H1 (cell line): ENCODE results near the gene SLC7A6OS. TPM values are rescaled to one million over a fixed set of nuclear protein-coding genes. Genes with fewer than 3 reads are reported as not detected.

ENCODE experiments used
- CTCF ChIA-PET: fragments of 300-600 bp; sonication (Branson Sonifier 250); formaldehyde crosslinking; loops from one replicate; lab custom pipeline; 2021; ENCODE audit not compliant: partially characterized antibody; lab: Charles Lee
- POLR2A ChIA-PET: fragments of 300-600 bp; sonication (Branson Sonifier 250); formaldehyde crosslinking; loops from one replicate; lab custom pipeline; 2021; ENCODE audit warnings: inconsistent platforms; ENCODE audit not compliant: partially characterized antibody; lab: Charles Lee
- DNase-seq, 2 experiments: peaks; one replicate each; pipeline versions ENCODE4 v3.0.0 to v3.0.0-alpha.2; 2010 to 2022; ENCODE audit warnings: low spot score in 2 of 2, low read depth in 1 of 2, mixed read lengths in 1 of 2
- FAIRE-seq: peaks from 2 replicates; lab custom pipeline; 2011; peaks lifted over from hg19 to GRCh38; lab: Jason Lieb, UNC
- H2AFZ ChIP-seq: 2 replicates; pipeline ENCODE4 v1.8.1; 2012; ENCODE audit warnings: low read length, inconsistent platforms
- H2AK5ac ChIP-seq: 2 replicates; pipeline ENCODE4 v1.6.1; 2013; ENCODE audit warnings: low read depth, low read length
- H2BK120ac ChIP-seq: replicated peaks from 2 replicates; pipeline ENCODE3; 2013; ENCODE audit warnings: low read depth, low read length, inconsistent platforms
- H2BK12ac ChIP-seq: 2 replicates; pipeline ENCODE4 v1.6.1; 2013; ENCODE audit warnings: low read depth, low read length
- H2BK15ac ChIP-seq: 2 replicates; pipeline ENCODE4 v1.6.1; 2013; ENCODE audit warnings: low read length
- H2BK20ac ChIP-seq: 2 replicates; pipeline ENCODE4 v1.6.1; 2013; ENCODE audit warnings: low read length
- H2BK5ac ChIP-seq: 2 replicates; pipeline ENCODE4 v1.6.1; 2013; ENCODE audit warnings: low read depth, low read length
- H3K14ac ChIP-seq: 2 replicates; pipeline ENCODE4 v1.6.1; 2013; ENCODE audit warnings: inconsistent platforms; ENCODE audit not compliant: insufficient read length
- H3K18ac ChIP-seq: 2 replicates; pipeline ENCODE4 v1.6.1; 2013; ENCODE audit warnings: low read length; ENCODE audit errors: extremely low read depth
- H3K23ac ChIP-seq: 2 replicates; pipeline ENCODE4 v1.6.1; 2013; ENCODE audit warnings: inconsistent platforms; ENCODE audit not compliant: insufficient read length
- H3K23me2 ChIP-seq: 2 replicates; pipeline ENCODE4 v1.6.1; 2013; ENCODE audit warnings: low read depth, low read length
- H3K27ac ChIP-seq: 2 replicates; pipeline ENCODE4 v1.6.1; 2011; ENCODE audit warnings: low read depth, low read length, inconsistent platforms
- H3K27me3 ChIP-seq, 4 experiments: replicated peaks in 1 of 4; 1 replicate in 1 of 4; 2 replicates in 3 of 4; pipeline versions ENCODE4 v1.6.1 to v1.8.1; 2011 to 2013; ENCODE audit warnings: low read length in 3 of 4, mild to moderate bottlenecking in 3 of 4, inconsistent platforms in 2 of 4, mixed read lengths in 2 of 4, moderate library complexity in 1 of 4; ENCODE audit not compliant: control insufficient read depth in 3 of 4, insufficient read depth in 3 of 4; ENCODE audit errors: extremely low read depth in 1 of 4
- H3K36me3 ChIP-seq, 4 experiments: 2 replicates each; pipeline versions ENCODE4 v1.6.1 to v1.8.1; 2011 to 2013; ENCODE audit warnings: mild to moderate bottlenecking in 4 of 4, low read length in 3 of 4, moderate library complexity in 2 of 4, control low read depth in 1 of 4, inconsistent platforms in 1 of 4; ENCODE audit not compliant: insufficient read depth in 4 of 4, control insufficient read depth in 2 of 4
- H3K4ac ChIP-seq: replicated peaks from 2 replicates; pipeline ENCODE3; 2013; ENCODE audit warnings: low read length, low read depth, mixed read lengths, inconsistent platforms; ENCODE audit not compliant: insufficient read length
- H3K4me1 ChIP-seq, 4 experiments: replicated peaks in 1 of 4; 1 replicate in 1 of 4; 2 replicates in 3 of 4; pipeline versions ENCODE4 v1.6.1 to v1.8.1; 2011 to 2013; ENCODE audit warnings: low read length in 3 of 4, inconsistent platforms in 2 of 4, mixed read lengths in 1 of 4; ENCODE audit not compliant: insufficient read depth in 4 of 4, control insufficient read depth in 3 of 4
- H3K4me2 ChIP-seq, 2 experiments: 2 replicates each; pipeline versions ENCODE4 v1.6.1 to v1.8.1; 2011 to 2013; ENCODE audit warnings: low read depth in 2 of 2, low read length in 2 of 2, control low read depth in 1 of 2, inconsistent platforms in 1 of 2, mild to moderate bottlenecking in 1 of 2; ENCODE audit not compliant: insufficient read depth in 1 of 2
- H3K4me3 ChIP-seq, 4 experiments: fragments of 200-600, 300-600 bp in 1 of 4; sonication (generic), shearing (Covaris generic), sonication (Bioruptor Twin) in 1 of 4; 2 replicates each; pipeline versions ENCODE4 v1.5.1 to v1.8.1; 2011 to 2016; ENCODE audit warnings: low read length in 4 of 4, low read depth in 3 of 4, control low read depth in 2 of 4, inconsistent platforms in 2 of 4, mild to moderate bottlenecking in 2 of 4, mixed read lengths in 1 of 4, moderate library complexity in 1 of 4; ENCODE audit not compliant: insufficient read depth in 2 of 4; ENCODE audit errors: extremely low read depth in 1 of 4
- H3K56ac ChIP-seq: replicated peaks from 2 replicates; pipeline ENCODE3; 2013; ENCODE audit warnings: low read depth, mild to moderate bottlenecking, mixed read lengths, low read length, inconsistent platforms; ENCODE audit not compliant: insufficient read length
- H3K79me1 ChIP-seq: 2 replicates; pipeline ENCODE4 v1.6.1; 2013; ENCODE audit warnings: low read depth, low read length, control low read depth
- H3K79me2 ChIP-seq, 2 experiments: 2 replicates each; pipeline versions ENCODE4 v1.6.1 to v1.8.1; 2012 to 2013; ENCODE audit warnings: low read length in 2 of 2, mild to moderate bottlenecking in 2 of 2, inconsistent platforms in 1 of 2; ENCODE audit not compliant: insufficient read depth in 2 of 2, control insufficient read depth in 1 of 2
- H3K9ac ChIP-seq, 4 experiments: replicated peaks in 1 of 4; 1 replicate in 1 of 4; 2 replicates in 3 of 4; pipeline versions ENCODE4 v1.6.1 to v1.8.1; 2011 to 2013; ENCODE audit warnings: low read depth in 3 of 4, low read length in 3 of 4, control low read depth in 2 of 4, mild to moderate bottlenecking in 2 of 4, moderate library complexity in 2 of 4, inconsistent platforms in 1 of 4; ENCODE audit errors: extremely low read depth in 1 of 4
- H3K9me3 ChIP-seq, 2 experiments: 2 replicates each; pipeline versions ENCODE4 v1.6.1 to v1.8.1; 2012 to 2013; ENCODE audit warnings: mild to moderate bottlenecking in 2 of 2, moderate library complexity in 2 of 2, control low read depth in 1 of 2, inconsistent platforms in 1 of 2, low read depth in 1 of 2, low read length in 1 of 2, mixed read lengths in 1 of 2; ENCODE audit not compliant: insufficient read depth in 2 of 2
- H4K20me1 ChIP-seq, 2 experiments: replicated peaks in 1 of 2; 2 replicates each; pipeline versions ENCODE3 to v1.8.1; 2011 to 2013; ENCODE audit warnings: inconsistent platforms in 2 of 2, low read length in 2 of 2, mild to moderate bottlenecking in 1 of 2; ENCODE audit not compliant: insufficient read depth in 2 of 2, control insufficient read depth in 1 of 2
- H4K5ac ChIP-seq: 2 replicates; pipeline ENCODE4 v1.6.1; 2013; ENCODE audit warnings: low read length, low read depth, mixed read lengths, inconsistent platforms; ENCODE audit not compliant: insufficient read length
- H4K8ac ChIP-seq: 2 replicates; pipeline ENCODE4 v1.8.0; 2013; ENCODE audit warnings: mild to moderate bottlenecking, moderate library complexity, low read length, inconsistent platforms; ENCODE audit not compliant: insufficient read depth; ENCODE audit errors: extremely low read depth
- H4K91ac ChIP-seq: replicated peaks from 2 replicates; pipeline ENCODE3; 2013; ENCODE audit warnings: low read length, mixed read lengths, inconsistent platforms; ENCODE audit not compliant: insufficient read length
- CEBPB ChIP-seq: IDR thresholded peaks from 2 replicates; pipeline ENCODE4 v1.6.1; 2012; ENCODE audit warnings: low read depth, low read length
- CHD1 ChIP-seq: IDR thresholded peaks from 2 replicates; pipeline ENCODE4 v1.6.1; 2012; ENCODE audit warnings: low read depth, low read length, improper control_type of control experiment
- CHD2 ChIP-seq: IDR thresholded peaks from 2 replicates; pipeline ENCODE4 v1.6.1; 2012; ENCODE audit warnings: low read length, improper control_type of control experiment
- CREB1 ChIP-seq: IDR thresholded peaks from 2 replicates; pipeline ENCODE4 v1.6.1; 2012; ENCODE audit warnings: inconsistent platforms
- HDAC2 ChIP-seq, 2 experiments: fragments of 300-600 bp in 1 of 2; sonication (generic) in 1 of 2; IDR thresholded peaks; 2 replicates each; pipeline ENCODE4 v1.6.1; 2011 to 2012; ENCODE audit warnings: low read depth in 2 of 2, low read length in 2 of 2, mild to moderate bottlenecking in 2 of 2, moderate library complexity in 2 of 2, borderline replicate concordance in 1 of 2, inconsistent platforms in 1 of 2
- MAFK ChIP-seq: IDR thresholded peaks from 2 replicates; pipeline ENCODE4 v1.6.1; 2012; ENCODE audit warnings: low read depth, mild to moderate bottlenecking, improper control_type of control experiment, low read length
- RFX5 ChIP-seq: IDR thresholded peaks from 2 replicates; pipeline ENCODE4 v1.6.1; 2011; ENCODE audit warnings: low read depth, low read length, improper control_type of control experiment, borderline replicate concordance
- SP4 ChIP-seq: IDR thresholded peaks from 2 replicates; pipeline ENCODE4 v1.6.1; 2012; ENCODE audit warnings: low read length, inconsistent platforms
- TAF1 ChIP-seq: IDR thresholded peaks from 2 replicates; pipeline ENCODE4 v1.6.1; 2011; ENCODE audit warnings: mild to moderate bottlenecking, low read depth, low read length
- WGBS, 2 experiments: shearing (Covaris generic) in 1 of 2; methylation state at CpG; one replicate each; pipeline versions ENCODE4 v1.1.6 to v1.1.7; 2013 to 2015; ENCODE audit warnings: low lambda C conversion rate in 2 of 2, mixed read lengths in 2 of 2, inconsistent platforms in 1 of 2, low coverage in 1 of 2, missing lambda C conversion rate in 1 of 2; ENCODE audit not compliant: insufficient replicate concordance in 2 of 2, insufficient coverage in 1 of 2, insufficient read length in 1 of 2; ENCODE audit errors: extremely low coverage in 1 of 2, missing lambda C conversion rate in 1 of 2; 5-methylcytosine and 5-hydroxymethylcytosine counted together
- polyA plus RNA-seq, 7 experiments: library from polyadenylated mRNA; depleted of rRNA in 3 of 7; stranded (reverse) in 5 of 7; unstranded in 2 of 7; fragments of >200 nt in 5 of 7; fragments of 200-250 nt in 2 of 7; gene quantifications; 1 replicate in 5 of 7; 2 replicates in 1 of 7; 4 replicates in 1 of 7; pipeline versions ENCODE4 v1.2.1 to v1.2.3, GENCODE V29; 2011 to 2013; ENCODE audit warnings: missing spikeins in 2 of 7, mixed read lengths in 2 of 7
- total RNA-seq: library from RNA; stranded (reverse); fragmentation: NEBNext Ultra II Directional; extraction: Animal tissue kit (Norgen Biotek cat#: 25700); gene quantifications from 2 replicates; pipeline ENCODE4 v1.2.1, GENCODE V29; 2021
- TF ChIP-seq, protein P1 (sequence below): IDR thresholded peaks from 2 replicates; pipeline ENCODE4 v1.6.1; 2011; ENCODE audit warnings: low read length, improper control_type of control experiment

Gene SLC7A6OS
- total and polyA plus RNA-seq, 2 of the 8 experiments (the other 6 are each of a cell fraction or from before 2014, with no cell fraction given): 7.3 to 21.3 TPM

DNA sequence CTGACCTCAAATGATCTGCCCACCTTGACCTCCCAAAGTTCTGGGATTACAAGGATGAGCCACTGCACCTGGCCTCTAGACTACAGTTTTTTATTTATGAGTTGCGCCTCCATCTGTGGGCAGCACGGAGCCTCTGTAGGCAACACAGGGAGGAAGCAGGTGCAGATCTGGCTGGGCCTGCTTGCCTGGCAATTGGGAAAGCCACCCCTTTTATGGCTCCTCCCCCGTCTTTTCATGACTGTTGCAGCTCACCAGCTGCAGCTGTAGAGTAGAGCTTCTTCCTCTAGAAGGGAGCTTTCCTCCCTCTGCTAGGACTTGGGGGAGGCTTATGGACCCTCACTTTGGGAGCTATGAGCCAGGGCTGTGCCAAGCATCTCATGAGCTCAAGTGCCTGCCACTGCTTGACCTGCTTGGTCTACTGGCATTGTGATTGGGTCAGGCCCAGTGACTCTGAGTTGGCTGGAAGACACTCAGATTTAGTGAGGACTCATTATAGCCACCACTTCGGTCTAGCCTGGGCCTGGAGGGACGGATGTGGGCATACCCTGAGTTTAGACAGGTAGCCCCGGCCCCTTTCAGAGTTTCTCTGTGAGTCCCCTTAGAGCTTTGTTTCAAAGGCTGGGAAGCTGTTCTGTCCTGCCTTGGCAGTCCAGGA lies 53.4 kb downstream of the SLC7A6OS start:
- Histone ChIP-seq H3K9ac (no peak overlapping the region), H2BK12ac (no peak overlapping the region), H2BK120ac (no peak overlapping the region), H3K4me3 (no peak overlapping the region), H3K4me2 (no peak overlapping the region), H2BK5ac (no peak overlapping the region; the same call in 1 of the 2 replicates), H2BK20ac (no peak overlapping the region), H4K8ac (no peak overlapping the region), H2AK5ac (no peak overlapping the region), H2AFZ (no peak overlapping the region), H3K79me1 (no peaks in the 10 kb centered on the region), H2BK15ac (no peak overlapping the region), H3K14ac (no peak overlapping the region), H3K18ac (no peak overlapping the region), H4K5ac (no peak overlapping the region), H3K27ac (peak overlapping the region; percentile 29; the same call in 1 of the 2 replicates), H3K23ac (no peak overlapping the region), H3K23me2 (no peaks in the 10 kb centered on the region), H3K56ac (no peak overlapping the region), H3K9me3 (no peaks in the 10 kb centered on the region), H4K20me1 (peaks cover 0 to 2% of the 10 kb centered on the region in 2 experiments), H3K27me3 (no peaks in the 10 kb centered on the region), H3K4ac (no peak overlapping the region), H4K91ac (no peak overlapping the region), H3K79me2 (no peaks in the 10 kb centered on the region), H3K36me3 (peaks cover 0 to 4% (median 2%) of the 10 kb centered on the region in 4 experiments; a peak in 5 of 8 replicates), H3K4me1 (no peaks in the 10 kb centered on the region; a peak in 1 of 7 replicates)
- FAIRE-seq: no peak
- CTCF ChIA-PET: interaction anchor here (0.7 to 9.0 kb wide), 10 partner anchors 7 to 206 kb away, joined by 3 to 233 read pairs (median 4); partner anchors contain the start of gene PLA2G15
- 90% methylated on average over 6 of the region's 6 CpGs; no CpG with 5 or more reads in 1 of the 2 experiments for WGBS, 2 experiments
- no peak for TF ChIP-seq HDAC2 (IDR thresholded peaks at IDR 0.05; ENCODE audit: borderline replicate concordance in 1 of 2, low read depth in 2 of 2, low read length in 2 of 2)
- no peak for TF ChIP-seq CREB1
- TF ChIP-seq, protein P1, sequence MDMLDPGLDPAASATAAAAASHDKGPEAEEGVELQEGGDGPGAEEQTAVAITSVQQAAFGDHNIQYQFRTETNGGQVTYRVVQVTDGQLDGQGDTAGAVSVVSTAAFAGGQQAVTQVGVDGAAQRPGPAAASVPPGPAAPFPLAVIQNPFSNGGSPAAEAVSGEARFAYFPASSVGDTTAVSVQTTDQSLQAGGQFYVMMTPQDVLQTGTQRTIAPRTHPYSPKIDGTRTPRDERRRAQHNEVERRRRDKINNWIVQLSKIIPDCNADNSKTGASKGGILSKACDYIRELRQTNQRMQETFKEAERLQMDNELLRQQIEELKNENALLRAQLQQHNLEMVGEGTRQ: no peak
- TF ChIP-seq TAF1: no peak
- no peak for TF ChIP-seq SP4
- TF ChIP-seq RFX5: no peak
- no peak for TF ChIP-seq CHD1
- no peak for TF ChIP-seq CEBPB
- no peak for TF ChIP-seq MAFK
- TF ChIP-seq CHD2: no peak
- POLR2A ChIA-PET: interaction anchor here (1.2 kb wide), 1 partner anchor 68 kb away, joined by 3 read pairs; no protein-coding TSS in a partner anchor
- DNase-seq: no peak
